Measurements from ENCODE around the gene ACTL10.

ACTL10 gene

GRCh38 chr20:33707668-33708067 lies 40.9 kb downstream of the ACTL10 start:
- H3K27ac ChIP-seq (ENCODE audit: low read depth, low read length): no peak overlapping the region
- no peak overlapping the region for H2BK12ac ChIP-seq (ENCODE audit: low read length)
- no peak overlapping the region for H4K12ac ChIP-seq (ENCODE audit: low read depth, low read length)
- no peak overlapping the region for H3K14ac ChIP-seq (ENCODE audit: low read length)
- no peak overlapping the region for H4K8ac ChIP-seq (ENCODE audit: low read depth, low read length)
- H3K4me3 ChIP-seq (ENCODE audit: low read depth, low read length): no peak overlapping the region
- H2BK5ac ChIP-seq (ENCODE audit: low read depth, low read length, poor library complexity): no peak overlapping the region
- H3K4ac ChIP-seq (ENCODE audit: low read depth, low read length): no peak overlapping the region
- no peaks in the 10 kb centered on the region for H3K36me3 ChIP-seq (ENCODE audit: control insufficient read depth in 1 of 2, insufficient read depth in 2 of 2, low read length in 2 of 2)
- WGBS (ENCODE audit: extremely low coverage, insufficient coverage, insufficient read length): no CpG with 5 or more reads among the region's 11 CpGs
- H3K9ac ChIP-seq (ENCODE audit: low read length): no peak overlapping the region
- no peak overlapping the region for H2BK120ac ChIP-seq (ENCODE audit: insufficient read depth, low read length, poor library complexity)
- H3K4me2 ChIP-seq (ENCODE audit: low read length): no peak overlapping the region
- no peak overlapping the region for H4K91ac ChIP-seq (ENCODE audit: low read depth, low read length)
- H3K27me3 ChIP-seq (ENCODE audit: insufficient read depth, low read length): no peaks in the 10 kb centered on the region
- H3K4me1 ChIP-seq (ENCODE audit: control insufficient read depth in 1 of 2, insufficient read depth in 2 of 2, low read length in 2 of 2): peaks cover 0 to 2% of the 10 kb centered on the region in 2 experiments
- H3K18ac ChIP-seq (ENCODE audit: low read length): no peak overlapping the region
- peaks cover 1% of the 10 kb centered on the region for H3K9me3 ChIP-seq (ENCODE audit: insufficient read depth, low read depth, low read length)
- H2AK5ac ChIP-seq (ENCODE audit: low read length): no peak overlapping the region
- no peak for DNase-seq
- no peaks in the 10 kb centered on the region for H3K79me2 ChIP-seq (ENCODE audit: control insufficient read depth, insufficient read depth, low read length, poor library complexity)
- H3K79me1 ChIP-seq (ENCODE audit: low read length): no peaks in the 10 kb centered on the region
- no peak overlapping the region for H2AFZ ChIP-seq (ENCODE audit: insufficient read depth, low read length, poor library complexity)
- H3K23ac ChIP-seq (ENCODE audit: low read length): no peak overlapping the region

GRCh38 chr20:33709398-33709797 lies 42.7 kb downstream of the ACTL10 start:
- Histone ChIP-seq H3K79me1 (ENCODE audit: low read length) (no peaks in the 10 kb centered on the region), H4K12ac (ENCODE audit: low read depth, low read length) (no peak overlapping the region), H2AK5ac (ENCODE audit: low read length) (no peak overlapping the region), H2BK12ac (ENCODE audit: low read length) (no peak overlapping the region), H2BK120ac (ENCODE audit: insufficient read depth, low read length, poor library complexity) (no peak overlapping the region), H3K4ac (ENCODE audit: low read depth, low read length) (no peak overlapping the region), H2AFZ (ENCODE audit: insufficient read depth, low read length, poor library complexity) (no peak overlapping the region), H3K4me3 (ENCODE audit: low read depth, low read length) (no peak overlapping the region), H3K36me3 (ENCODE audit: control insufficient read depth in 1 of 2, insufficient read depth in 2 of 2, low read length in 2 of 2) (no peaks in the 10 kb centered on the region), H3K27me3 (ENCODE audit: insufficient read depth, low read length) (no peaks in the 10 kb centered on the region), H4K8ac (ENCODE audit: low read depth, low read length) (no peak overlapping the region), H3K27ac (ENCODE audit: low read depth, low read length) (no peak overlapping the region), H3K9ac (ENCODE audit: low read length) (no peak overlapping the region), H2BK5ac (ENCODE audit: low read depth, low read length, poor library complexity) (no peak overlapping the region), H3K23ac (ENCODE audit: low read length) (no peak overlapping the region), H3K18ac (ENCODE audit: low read length) (no peak overlapping the region), H3K79me2 (ENCODE audit: control insufficient read depth, insufficient read depth, low read length, poor library complexity) (no peaks in the 10 kb centered on the region), H3K4me2 (ENCODE audit: low read length) (no peak overlapping the region), H4K91ac (ENCODE audit: low read depth, low read length) (no peak overlapping the region), H3K14ac (ENCODE audit: low read length) (no peak overlapping the region), H3K4me1 (ENCODE audit: control insufficient read depth in 1 of 2, insufficient read depth in 2 of 2, low read length in 2 of 2) (peaks cover 0 to under 1% of the 10 kb centered on the region in 2 experiments), H3K9me3 (ENCODE audit: insufficient read depth, low read depth, low read length) (no peaks in the 10 kb centered on the region)
- no CpG with 5 or more reads among the region's 2 CpGs for WGBS (ENCODE audit: extremely low coverage, insufficient coverage, insufficient read length)
- no peak for DNase-seq

- Histone ChIP-seq H3K14ac (ENCODE audit: low read length) (no peak overlapping the region), H3K9ac (ENCODE audit: low read length) (no peak overlapping the region), H3K23ac (ENCODE audit: low read length) (no peak overlapping the region), H2AFZ (ENCODE audit: insufficient read depth, low read length, poor library complexity) (no peak overlapping the region), H3K36me3 (ENCODE audit: control insufficient read depth in 1 of 2, insufficient read depth in 2 of 2, low read length in 2 of 2) (no peaks in the 10 kb centered on the region), H4K91ac (ENCODE audit: low read depth, low read length) (no peak overlapping the region), H3K79me2 (ENCODE audit: control insufficient read depth, insufficient read depth, low read length, poor library complexity) (no peaks in the 10 kb centered on the region), H3K27ac (ENCODE audit: low read depth, low read length) (no peak overlapping the region), H4K12ac (ENCODE audit: low read depth, low read length) (no peak overlapping the region), H3K4ac (ENCODE audit: low read depth, low read length) (no peak overlapping the region), H2BK120ac (ENCODE audit: insufficient read depth, low read length, poor library complexity) (no peak overlapping the region), H4K8ac (ENCODE audit: low read depth, low read length) (no peak overlapping the region), H3K4me3 (ENCODE audit: low read depth, low read length) (no peak overlapping the region), H2BK12ac (ENCODE audit: low read length) (no peak overlapping the region), H2BK5ac (ENCODE audit: low read depth, low read length, poor library complexity) (no peak overlapping the region), H3K18ac (ENCODE audit: low read length) (no peak overlapping the region), H3K4me2 (ENCODE audit: low read length) (no peak overlapping the region), H3K27me3 (ENCODE audit: insufficient read depth, low read length) (no peaks in the 10 kb centered on the region), H3K79me1 (ENCODE audit: low read length) (no peaks in the 10 kb centered on the region), H2AK5ac (ENCODE audit: low read length) (no peak overlapping the region), H3K4me1 (ENCODE audit: control insufficient read depth in 1 of 2, insufficient read depth in 2 of 2, low read length in 2 of 2) (no peaks in the 10 kb centered on the region), H3K9me3 (ENCODE audit: insufficient read depth, low read depth, low read length) (no peaks in the 10 kb centered on the region)
- no peak for DNase-seq
- WGBS (ENCODE audit: extremely low coverage, insufficient coverage, insufficient read length): 100% methylated on average over 8 of the region's 16 CpGs
Observed at GRCh38 chr20:33709905-33710541, 43.3 kb downstream of the ACTL10 start.

- no peak overlapping the region for H2BK5ac ChIP-seq (ENCODE audit: low read depth, low read length, poor library complexity)
- no peak overlapping the region for H3K23ac ChIP-seq (ENCODE audit: low read length)
- no peak overlapping the region for H2AFZ ChIP-seq (ENCODE audit: insufficient read depth, low read length, poor library complexity)
- no peak overlapping the region for H3K4me2 ChIP-seq (ENCODE audit: low read length)
- no peak overlapping the region for H3K9ac ChIP-seq (ENCODE audit: low read length)
- H3K4me1 ChIP-seq (ENCODE audit: control insufficient read depth in 1 of 2, insufficient read depth in 2 of 2, low read length in 2 of 2): no peaks in the 10 kb centered on the region
- H3K27me3 ChIP-seq (ENCODE audit: insufficient read depth, low read length): no peaks in the 10 kb centered on the region
- H3K18ac ChIP-seq (ENCODE audit: low read length): no peak overlapping the region
- no peaks in the 10 kb centered on the region for H3K79me2 ChIP-seq (ENCODE audit: control insufficient read depth, insufficient read depth, low read length, poor library complexity)
- H4K91ac ChIP-seq (ENCODE audit: low read depth, low read length): no peak overlapping the region
- H3K14ac ChIP-seq (ENCODE audit: low read length): no peak overlapping the region
- no CpG with 5 or more reads among the region's 14 CpGs for WGBS (ENCODE audit: extremely low coverage, insufficient coverage, insufficient read length)
- no peak overlapping the region for H4K8ac ChIP-seq (ENCODE audit: low read depth, low read length)
- no peak overlapping the region for H2BK12ac ChIP-seq (ENCODE audit: low read length)
- no peak overlapping the region for H2AK5ac ChIP-seq (ENCODE audit: low read length)
- no peaks in the 10 kb centered on the region for H3K79me1 ChIP-seq (ENCODE audit: low read length)
- no peak overlapping the region for H3K4ac ChIP-seq (ENCODE audit: low read depth, low read length)
- H3K4me3 ChIP-seq (ENCODE audit: low read depth, low read length): no peak overlapping the region
- H3K9me3 ChIP-seq (ENCODE audit: insufficient read depth, low read depth, low read length): no peaks in the 10 kb centered on the region
- H2BK120ac ChIP-seq (ENCODE audit: insufficient read depth, low read length, poor library complexity): no peak overlapping the region
- no peaks in the 10 kb centered on the region for H3K36me3 ChIP-seq (ENCODE audit: control insufficient read depth in 1 of 2, insufficient read depth in 2 of 2, low read length in 2 of 2)
- DNase-seq: no peak
- no peak overlapping the region for H4K12ac ChIP-seq (ENCODE audit: low read depth, low read length)
- no peak overlapping the region for H3K27ac ChIP-seq (ENCODE audit: low read depth, low read length)
Observed at GRCh38 chr20:33710681-33711445, 44.1 kb downstream of the ACTL10 start.
